GM21367 (cell line): Measurements from ENCODE around the gene PIP5K1C.
"Not testable (repeated sequence)": the region's sequence is repeated elsewhere in the genome, so short reads cannot be mapped to it uniquely, and the experiment has no call there.

ENCODE experiments used
- ATAC-seq: cut with Tn5 transposase; IDR thresholded peaks from one replicate; pipeline ENCODE4 v1.9.1; 2021; ENCODE audit not compliant: unreplicated experiment

PIP5K1C gene

DNA sequence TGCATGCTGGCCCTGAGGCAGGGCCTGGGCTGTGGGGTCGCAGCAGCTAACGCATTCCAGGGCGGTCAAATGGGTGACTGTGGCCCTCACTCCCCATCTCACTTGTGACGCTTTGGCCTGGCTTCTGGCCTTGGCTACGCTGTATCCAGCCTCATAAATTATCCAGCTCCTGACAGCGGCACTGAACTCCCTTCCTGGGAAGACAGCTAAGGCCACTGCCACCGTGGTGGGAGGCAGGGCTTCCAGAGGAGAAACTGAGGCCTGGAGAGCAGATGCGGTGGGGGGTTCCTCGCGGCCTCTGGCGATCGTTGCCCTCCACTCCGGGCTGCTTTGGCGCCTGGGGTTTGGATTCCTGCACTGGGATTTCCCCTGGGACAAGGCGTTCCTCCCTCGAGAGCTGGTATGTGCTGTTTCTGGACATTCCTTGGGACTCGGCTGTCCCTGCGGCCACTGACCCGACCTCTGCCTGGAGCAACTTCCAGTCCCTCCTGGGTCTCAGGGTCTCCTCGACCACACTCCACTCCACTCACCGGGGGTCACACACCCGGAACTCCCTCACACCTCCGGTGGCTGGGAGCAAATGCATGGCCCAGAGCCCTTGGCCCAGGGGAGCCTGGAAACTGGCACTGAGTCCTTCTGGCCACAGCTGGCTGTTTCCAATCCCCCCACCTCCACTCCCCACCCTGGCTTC is 97.0 kb downstream of the PIP5K1C start:
- ATAC-seq, result no peak

DNA sequence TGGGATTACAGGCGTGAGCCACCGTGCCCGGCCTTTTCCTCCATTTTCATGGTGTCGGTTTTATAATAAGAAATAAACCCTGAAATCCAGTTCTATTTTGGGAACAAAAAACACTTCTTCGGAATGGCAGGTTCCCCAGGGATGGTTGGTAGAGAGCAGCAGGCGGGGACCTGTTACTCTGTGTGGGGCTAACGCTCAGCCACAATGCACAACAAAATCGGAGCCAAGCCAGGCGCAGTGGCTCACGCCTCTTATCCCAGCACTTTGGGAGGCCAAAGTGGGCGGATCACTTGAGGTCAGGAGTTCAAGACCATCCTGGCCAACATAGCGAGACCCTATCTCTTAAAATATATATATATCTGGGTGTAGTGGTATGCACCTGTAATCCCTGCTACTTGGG is 99.2 kb downstream of the PIP5K1C start:
- no peak for ATAC-seq

- no peak for ATAC-seq
Measured at GRCh38 chr19:3599776-3600187, 100.5 kb downstream of the PIP5K1C start.

DNA sequence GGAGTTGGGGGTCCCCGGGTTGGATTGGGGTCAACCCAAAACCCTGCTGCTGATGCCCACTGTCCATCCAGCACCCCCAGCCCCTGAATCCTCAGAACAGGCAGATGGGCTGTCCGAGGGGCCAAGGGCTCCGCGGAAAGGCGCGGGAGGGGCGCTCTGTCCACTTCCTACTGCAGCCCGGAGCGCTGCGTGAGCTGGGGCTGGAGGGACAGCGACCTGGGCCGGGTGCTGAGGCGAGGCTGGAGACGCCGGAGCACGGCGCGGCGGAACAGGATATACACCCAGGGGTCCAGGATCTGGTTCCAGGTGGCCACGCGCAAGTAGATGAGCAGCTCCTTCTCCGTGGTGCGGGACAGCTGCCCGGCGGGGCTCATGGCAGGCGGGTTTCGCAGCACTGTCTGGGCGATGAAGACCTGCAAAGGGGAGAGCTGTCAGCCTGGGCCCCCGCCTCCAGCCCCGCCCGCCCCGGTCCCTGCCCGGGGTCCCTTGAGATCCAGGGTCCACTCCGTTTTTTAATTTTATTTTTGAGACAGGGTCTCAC is 104.7 kb downstream of the PIP5K1C start:
- ATAC-seq, result no peak

GRCh38 chr19:3593156-3593555 is 107.1 kb downstream of the PIP5K1C start:
- ATAC-seq, result no peak

GRCh38 chr19:3591876-3592613 is 108.2 kb downstream of the PIP5K1C start:
- ATAC-seq, result no peak

GRCh38 chr19:3590991-3591659 is 109.1 kb downstream of the PIP5K1C start:
- ATAC-seq, result no peak

DNA sequence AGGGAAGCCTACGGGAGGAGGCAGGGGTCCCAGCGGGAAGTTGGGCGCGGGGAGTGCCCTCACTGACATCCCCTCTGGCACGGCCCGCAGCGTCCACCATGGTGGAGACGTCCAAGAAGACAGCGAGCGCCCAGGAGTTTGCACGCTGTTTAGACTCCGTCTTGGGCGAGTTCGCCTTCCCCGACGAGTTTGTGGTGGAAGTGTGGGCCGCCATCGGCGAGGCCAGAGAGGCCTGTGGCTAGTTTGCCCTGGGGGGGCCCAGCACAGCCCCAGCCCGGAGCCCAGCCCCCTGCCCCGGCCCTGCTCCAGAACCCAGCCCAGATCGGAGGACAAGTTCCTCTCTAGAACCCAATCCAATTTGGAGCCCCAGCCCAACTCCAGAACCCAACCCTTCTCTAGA is 110.3 kb downstream of the PIP5K1C start:
- ATAC-seq, result no peak

- ATAC-seq, result no peak
Measured at GRCh38 chr19:3589439-3589838, 110.8 kb downstream of the PIP5K1C start.

GRCh38 chr19:3586707-3587346 is 113.4 kb downstream of the PIP5K1C start:
- no peak for ATAC-seq

DNA sequence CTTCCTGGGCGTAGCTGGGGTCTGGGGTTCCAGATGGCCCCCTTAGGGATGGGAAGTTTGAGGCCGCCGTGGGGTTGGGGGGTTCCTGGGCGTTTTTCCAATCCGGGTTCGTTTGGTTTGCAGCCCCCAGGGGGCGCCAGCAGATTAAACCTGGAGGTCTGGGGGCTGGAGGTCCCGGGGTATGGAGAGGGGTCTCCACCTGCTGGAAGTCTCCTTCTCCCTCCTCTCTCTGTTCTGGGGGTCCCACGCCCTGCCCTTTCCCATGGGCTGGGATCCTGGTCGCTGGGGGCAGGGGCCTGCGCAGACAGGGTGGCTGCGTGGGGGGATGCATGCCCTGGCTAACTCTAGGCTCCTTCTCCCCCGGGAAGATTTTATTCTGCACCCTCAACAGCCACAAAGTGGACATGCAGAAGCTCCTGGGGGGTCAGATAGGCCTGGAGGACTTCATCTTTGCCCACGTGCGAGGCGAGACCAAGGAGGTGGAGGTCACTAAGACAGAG is 114.1 kb downstream of the PIP5K1C start:
- ATAC-seq, result no peak

DNA sequence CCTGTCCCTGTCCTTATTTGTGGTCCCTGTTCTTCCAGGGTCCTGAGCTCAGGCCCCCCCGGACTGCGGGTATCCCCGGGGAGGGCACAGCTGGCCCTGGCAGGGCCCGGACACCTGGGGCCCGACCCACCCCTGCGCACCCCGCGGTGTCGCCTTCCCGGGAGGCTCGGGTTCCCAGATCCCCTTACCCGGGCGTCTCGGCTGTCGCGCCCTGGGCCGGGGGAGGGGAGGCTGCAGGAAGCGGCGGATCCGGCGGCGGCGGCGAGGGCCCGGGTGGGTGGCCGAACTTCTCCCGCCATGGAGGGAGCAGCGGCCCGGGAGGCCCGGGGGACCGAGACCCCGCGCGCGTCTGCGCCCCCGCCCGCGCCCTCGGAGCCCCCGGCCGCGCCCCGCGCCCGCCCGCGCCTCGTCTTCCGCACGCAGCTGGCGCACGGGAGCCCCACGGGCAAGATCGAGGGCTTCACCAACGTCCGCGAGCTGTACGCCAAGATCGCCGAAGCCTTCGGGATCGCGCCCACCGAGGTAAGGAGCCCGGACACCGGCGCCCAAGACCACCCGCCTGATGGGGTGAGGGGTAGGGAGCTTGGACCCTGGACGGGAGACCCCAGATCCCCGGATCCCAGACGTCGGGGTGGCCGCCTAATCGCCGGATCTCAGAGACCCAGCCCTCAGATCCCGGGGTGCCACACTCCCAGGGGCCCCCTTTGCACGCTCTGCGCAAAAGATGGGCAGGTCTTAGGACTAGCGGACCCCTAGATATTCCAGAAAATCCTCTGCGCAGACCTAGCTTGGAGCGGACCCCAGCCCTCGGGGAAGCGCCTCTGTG is 114.8 kb downstream of the PIP5K1C start, which contains the start of gene GIPC3:
TSS of gene GIPC3 (plus strand) at position 178 of the 826 bp plus-strand sequence. CDS start at position 298, 120 bp downstream.
- ATAC-seq, result no peak

GRCh38 chr19:3584036-3584802 is 116.0 kb downstream of the PIP5K1C start:
- ATAC-seq, result not testable (repeated sequence)

GRCh38 chr19:3581792-3582191 is 118.5 kb downstream of the PIP5K1C start:
- not testable (repeated sequence) for ATAC-seq
